Upper lobe of left lung (tissue), 6 donors: Measurements from ENCODE around the gene CTSE. TPM values are rescaled to one million over a fixed set of nuclear protein-coding genes. Genes with fewer than 3 reads are reported as not detected.

Experiments used
- ATAC-seq, 2 donors: fragments of 200-7000 bp; cut with Tn5 transposase; one replicate each; pipeline ENCODE4 v1.9.1; 2022; ENCODE audit warnings: mild to moderate bottlenecking in 2 of 2, moderate library complexity in 2 of 2; ENCODE audit not compliant: low FRiP score in 2 of 2
- DNase-seq, 2 donors: peaks; one replicate each; pipeline ENCODE4 v3.0.0-alpha.2; 2019 to 2020
- H3K27ac ChIP-seq, 4 donors: fragments of 200-600 bp; sonication (generic); one replicate each; pipeline ENCODE4 v1.5.1; 2016 to 2019
- H3K27me3 ChIP-seq, 4 donors: fragments of 200-600 bp; sonication (generic); one replicate each; pipeline ENCODE4 v1.5.1; 2017 to 2019
- H3K36me3 ChIP-seq, 4 donors: fragments of 200-600 bp; sonication (generic); one replicate each; pipeline ENCODE4 v1.5.1; 2016 to 2019
- H3K4me1 ChIP-seq, 4 donors: fragments of 200-600 bp; sonication (generic); one replicate each; pipeline ENCODE4 v1.5.1; 2018 to 2019
- H3K4me3 ChIP-seq, 4 donors: fragments of 200-600 bp; sonication (generic); one replicate each; pipeline ENCODE4 v1.5.1; 2017 to 2019; ENCODE audit warnings: mild to moderate bottlenecking in 2 of 4, moderate library complexity in 1 of 4
- H3K9me3 ChIP-seq, 4 donors: fragments of 200-600 bp; sonication (generic); one replicate each; pipeline ENCODE4 v1.5.1; 2018 to 2019
- EP300 ChIP-seq, 4 donors: sonication (generic); formaldehyde crosslinking; IDR thresholded peaks; one replicate each; pipeline ENCODE4 v1.5.1; 2017; ENCODE audit warnings: antibody characterized with exemption in 4 of 4, control low read depth in 2 of 4
- POLR2A ChIP-seq, 4 donors: fragments of 450-650 bp; IDR thresholded peaks; one replicate each; pipeline ENCODE4 v1.5.1; 2016 to 2017; ENCODE audit warnings: antibody characterized with exemption in 4 of 4, mild to moderate bottlenecking in 2 of 4
- POLR2AphosphoS5 ChIP-seq, 2 donors: sonication (generic); formaldehyde crosslinking; IDR thresholded peaks; one replicate each; pipeline ENCODE4 v1.5.1; 2017; ENCODE audit warnings: antibody characterized with exemption in 2 of 2
- WGBS, 2 donors: methylation state at CpG; one replicate each; pipeline ENCODE4 v1.1.5; 2017 to 2018; 5-methylcytosine and 5-hydroxymethylcytosine counted together
- total RNA-seq, 6 donors: library from RNA; depleted of rRNA in 4 of 6; stranded (reverse); fragments of >200 nt in 4 of 6; gene quantifications; one replicate each; pipeline versions ENCODE4 v1.1.0 to v1.2.1, GENCODE V29; 2016 to 2021
- TF ChIP-seq, protein P1 (sequence below), 6 experiments: fragments of 450-650 bp in 4 of 6; fragments of 200-600 bp in 2 of 6; sonication (generic) in 2 of 6; IDR thresholded peaks; one replicate each; pipeline ENCODE4 v1.5.1; 2016 to 2019; ENCODE audit warnings: antibody characterized with exemption in 6 of 6
- donor health status: DM: no; HTN: no; CAD: no; lungs with moderate emphysema.
- donor health status: DM: no; HTN: yes; CAD: no; lungs with severe emphysema.

The CTSE gene
- total RNA-seq, 6 donors from 2014 or later, result 34.6 to 132 (median 106) TPM

DNA sequence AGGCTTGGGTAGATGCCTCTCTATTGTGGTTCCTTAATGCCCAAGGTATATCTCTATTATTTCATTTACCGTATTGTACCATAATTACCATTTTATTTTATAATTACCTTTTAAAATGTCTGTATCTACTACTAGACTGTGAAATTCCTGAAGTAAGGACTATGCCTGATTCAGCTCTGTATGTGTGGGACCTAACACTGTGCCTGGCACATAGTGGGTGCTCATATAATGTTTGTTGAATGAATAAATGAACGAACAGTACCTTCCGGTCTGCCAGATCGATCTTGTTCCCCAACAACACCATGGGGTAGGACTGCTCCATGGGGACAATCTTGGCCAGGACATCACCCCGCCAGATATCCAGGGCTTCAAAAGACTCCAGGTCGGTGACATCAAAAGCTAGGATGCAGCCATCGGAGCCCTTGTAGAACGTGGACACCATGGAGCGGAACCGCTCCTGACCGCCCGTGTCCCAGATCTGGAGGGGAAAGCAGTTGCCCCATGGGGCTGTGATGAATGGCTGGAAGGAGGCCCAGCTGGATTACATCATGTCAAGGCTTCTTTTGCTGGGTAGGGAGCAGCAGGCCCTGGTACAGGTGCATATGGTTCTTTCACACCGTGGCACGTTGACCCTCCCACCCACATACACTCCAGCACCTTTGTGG is 31.3 kb downstream of the CTSE start:
- Histone ChIP-seq H3K4me1 (no peaks in the 10 kb centered on the region), H3K36me3 (peaks cover 0 to 8% (median 0%) of the 10 kb centered on the region in 4 donors), H3K9me3 (no peaks in the 10 kb centered on the region), H3K27me3 (no peaks in the 10 kb centered on the region), H3K4me3 (no peak overlapping the region), H3K27ac (no peak overlapping the region)
- WGBS, 2 donors, result 96% methylated on average over 14 of the region's 14 CpGs
- TF ChIP-seq EP300 (IDR thresholded peaks at IDR 0.05), result no peak
- no peak for TF ChIP-seq POLR2AphosphoS5 (IDR thresholded peaks at IDR 0.05)
- TF ChIP-seq, protein P1, sequence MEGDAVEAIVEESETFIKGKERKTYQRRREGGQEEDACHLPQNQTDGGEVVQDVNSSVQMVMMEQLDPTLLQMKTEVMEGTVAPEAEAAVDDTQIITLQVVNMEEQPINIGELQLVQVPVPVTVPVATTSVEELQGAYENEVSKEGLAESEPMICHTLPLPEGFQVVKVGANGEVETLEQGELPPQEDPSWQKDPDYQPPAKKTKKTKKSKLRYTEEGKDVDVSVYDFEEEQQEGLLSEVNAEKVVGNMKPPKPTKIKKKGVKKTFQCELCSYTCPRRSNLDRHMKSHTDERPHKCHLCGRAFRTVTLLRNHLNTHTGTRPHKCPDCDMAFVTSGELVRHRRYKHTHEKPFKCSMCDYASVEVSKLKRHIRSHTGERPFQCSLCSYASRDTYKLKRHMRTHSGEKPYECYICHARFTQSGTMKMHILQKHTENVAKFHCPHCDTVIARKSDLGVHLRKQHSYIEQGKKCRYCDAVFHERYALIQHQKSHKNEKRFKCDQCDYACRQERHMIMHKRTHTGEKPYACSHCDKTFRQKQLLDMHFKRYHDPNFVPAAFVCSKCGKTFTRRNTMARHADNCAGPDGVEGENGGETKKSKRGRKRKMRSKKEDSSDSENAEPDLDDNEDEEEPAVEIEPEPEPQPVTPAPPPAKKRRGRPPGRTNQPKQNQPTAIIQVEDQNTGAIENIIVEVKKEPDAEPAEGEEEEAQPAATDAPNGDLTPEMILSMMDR (IDR thresholded peaks at IDR 0.05), result no peak
- TF ChIP-seq POLR2A (IDR thresholded peaks at IDR 0.05), result no peak
- no peak for ATAC-seq
- DNase-seq, result no peak

DNA sequence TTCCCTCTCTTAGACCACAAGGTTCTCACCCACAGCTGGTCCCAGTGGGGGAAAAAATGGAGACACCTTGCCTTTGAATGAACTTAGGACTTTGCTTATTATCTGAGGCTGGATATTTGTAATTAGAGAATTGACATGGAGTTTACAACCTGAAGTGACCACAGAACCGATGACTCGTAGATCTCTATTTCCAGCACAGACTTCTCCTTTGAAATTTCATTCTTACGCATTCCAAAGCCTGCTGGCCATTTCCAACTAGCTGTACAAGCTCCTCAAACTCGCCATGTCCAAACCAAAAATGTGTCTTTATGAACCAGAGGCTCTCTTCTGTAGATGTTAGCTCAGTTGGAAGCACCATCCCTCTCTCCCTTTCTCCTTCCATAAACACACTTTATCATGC is 32.5 kb downstream of the CTSE start:
- 86 to 93% methylated on average over 4 of the region's 4 CpGs for WGBS, 2 donors
- no peak for ATAC-seq

DNA sequence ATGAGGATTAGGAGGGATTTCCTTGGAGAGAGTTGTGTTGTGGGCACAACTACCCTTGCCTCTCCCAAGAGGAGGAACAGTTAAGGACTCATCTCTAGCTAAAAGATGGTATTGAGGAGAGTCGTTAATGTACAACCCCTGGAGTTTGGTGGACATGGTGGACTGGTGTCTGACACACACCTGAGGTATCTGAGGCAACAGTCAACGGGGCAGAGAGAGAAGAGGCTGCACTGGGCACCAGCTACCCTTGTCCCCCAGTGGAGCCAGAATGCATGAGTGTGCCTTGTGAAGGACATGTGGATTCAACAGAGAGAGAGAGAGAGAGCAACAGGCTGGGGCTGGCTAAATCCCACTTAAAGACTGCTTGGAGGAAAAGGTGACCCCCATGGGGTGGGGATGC is 33.5 kb downstream of the CTSE start:
- H3K27me3 ChIP-seq, result no peaks in the 10 kb centered on the region
- no peaks in the 10 kb centered on the region for H3K9me3 ChIP-seq
- WGBS, 2 donors, result 87 to 88% methylated on average over 2 of the region's 2 CpGs
- H3K4me3 ChIP-seq, result no peak overlapping the region
- TF ChIP-seq EP300 (IDR thresholded peaks at IDR 0.05) (no peak), POLR2AphosphoS5 (IDR thresholded peaks at IDR 0.05) (no peak), POLR2A (IDR thresholded peaks at IDR 0.05) (no peak)
- TF ChIP-seq, protein P1 (IDR thresholded peaks at IDR 0.05), result no peak
- DNase-seq, result no peak
- no peaks in the 10 kb centered on the region for H3K4me1 ChIP-seq
- ATAC-seq, result no peak
- peaks cover 0 to 8% (median 0%) of the 10 kb centered on the region in 4 donors for H3K36me3 ChIP-seq
- no peak overlapping the region for H3K27ac ChIP-seq

More for the DNA sequence above, 32.5 kb downstream of the CTSE start:
- DNase-seq, result no peak
- H3K4me1 ChIP-seq, result no peaks in the 10 kb centered on the region
- H3K4me3 ChIP-seq, result no peak overlapping the region
- no peaks in the 10 kb centered on the region for H3K27me3 ChIP-seq
- no peak overlapping the region for H3K27ac ChIP-seq
- peaks cover 0 to 8% (median 0%) of the 10 kb centered on the region in 4 donors for H3K36me3 ChIP-seq
- H3K9me3 ChIP-seq, result no peaks in the 10 kb centered on the region
- no peak for TF ChIP-seq POLR2AphosphoS5 (IDR thresholded peaks at IDR 0.05)
- TF ChIP-seq, protein P1 (IDR thresholded peaks at IDR 0.05), result no peak
- TF ChIP-seq EP300 (IDR thresholded peaks at IDR 0.05), result no peak
- no peak for TF ChIP-seq POLR2A (IDR thresholded peaks at IDR 0.05)

DNA sequence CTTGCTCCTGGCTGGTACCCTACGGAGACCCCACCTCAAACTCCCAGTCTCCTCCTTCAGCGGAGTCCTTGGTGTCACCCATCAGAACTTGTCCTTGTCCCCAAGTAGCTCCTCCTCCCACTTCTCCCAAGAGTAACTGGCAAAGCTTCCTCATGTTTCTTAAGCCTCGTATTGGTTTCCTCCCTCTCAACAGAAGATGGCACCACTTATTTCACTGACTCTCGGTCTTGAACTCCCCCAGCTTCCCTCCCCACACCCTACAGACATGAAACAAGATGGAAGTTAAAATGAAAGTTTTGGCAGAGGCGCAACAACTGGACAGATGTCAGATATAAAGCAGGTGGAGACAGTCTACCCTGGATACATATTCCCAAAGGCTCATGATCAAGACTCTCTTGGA is 33.9 kb downstream of the CTSE start:
- Histone ChIP-seq H3K36me3 (peaks cover 0 to 8% (median 0%) of the 10 kb centered on the region in 4 donors), H3K4me3 (no peak overlapping the region), H3K27me3 (no peaks in the 10 kb centered on the region), H3K9me3 (no peaks in the 10 kb centered on the region), H3K4me1 (no peaks in the 10 kb centered on the region), H3K27ac (no peak overlapping the region)
- DNase-seq (no peak), ATAC-seq (no peak)
- TF ChIP-seq, protein P1 (IDR thresholded peaks at IDR 0.05), result no peak
- TF ChIP-seq POLR2AphosphoS5 (IDR thresholded peaks at IDR 0.05) (no peak), POLR2A (IDR thresholded peaks at IDR 0.05) (no peak), EP300 (IDR thresholded peaks at IDR 0.05) (no peak)
- 73 to 78% methylated on average over 5 of the region's 5 CpGs for WGBS, 2 donors

DNA sequence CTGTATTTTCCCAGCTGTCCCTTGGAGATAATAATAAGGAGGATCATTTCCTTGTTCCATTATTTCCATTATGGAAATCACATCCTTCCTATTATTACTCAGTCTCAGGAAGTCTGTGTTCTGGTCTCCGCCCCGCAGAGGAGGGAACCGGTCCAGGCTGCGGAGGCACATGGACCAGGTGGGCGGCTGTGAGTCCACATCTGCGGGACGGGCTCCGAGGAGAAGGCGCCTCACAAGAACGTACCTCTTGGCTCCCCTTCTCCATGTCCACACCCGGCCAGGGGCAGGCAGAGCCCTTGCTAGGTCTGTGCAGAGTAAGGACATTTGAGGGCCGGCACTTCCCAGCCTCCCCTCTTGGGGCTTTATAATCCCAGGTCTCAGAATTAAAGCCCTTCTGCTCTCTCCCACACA is 35.1 kb downstream of the CTSE start:
- peaks cover 0 to 8% (median 1%) of the 10 kb centered on the region in 4 donors for H3K4me1 ChIP-seq
- ATAC-seq, result no peak
- H3K27ac ChIP-seq, result no peak overlapping the region
- 76 to 77% methylated on average over 12 of the region's 12 CpGs for WGBS, 2 donors
- H3K4me3 ChIP-seq, result no peak overlapping the region
- no peaks in the 10 kb centered on the region for H3K27me3 ChIP-seq
- H3K9me3 ChIP-seq, result no peaks in the 10 kb centered on the region
- peaks cover 0 to 5% (median 0%) of the 10 kb centered on the region in 4 donors for H3K36me3 ChIP-seq
- peak in 1 of 2 donors; percentile 50 for DNase-seq
- TF ChIP-seq POLR2A (IDR thresholded peaks at IDR 0.05) (no peak), EP300 (IDR thresholded peaks at IDR 0.05) (no peak), POLR2AphosphoS5 (IDR thresholded peaks at IDR 0.05) (no peak)
- TF ChIP-seq, protein P1 (IDR thresholded peaks at IDR 0.05), result no peak
